ENCODE measurements around the gene SFI1. TPM values are rescaled to one million over a fixed set of nuclear protein-coding genes. Genes with fewer than 3 reads are reported as not detected.
"Not testable (repeated sequence)": the region's sequence is repeated elsewhere in the genome, so short reads cannot be mapped to it uniquely, and the experiment has no call there.

SFI1 gene
- total RNA-seq, 1 experiment from 2014 or later: 18.3 TPM

GRCh38 chr22:31540166-31540565 is 43.8 kb downstream of the SFI1 start:
- DNase-seq (ENCODE audit: low read depth): not testable (repeated sequence)

GRCh38 chr22:31540966-31541365 is 44.6 kb downstream of the SFI1 start:
- DNase-seq (ENCODE audit: low read depth): no peak

- DNase-seq (ENCODE audit: low read depth): no peak
These were observed 48.4 kb downstream of the SFI1 start for GRCh38 chr22:31544481-31545480.

- no peak for DNase-seq (ENCODE audit: low read depth)
These were observed 54.6 kb downstream of the SFI1 start for GRCh38 chr22:31550871-31551370.

- peak; percentile 38 for DNase-seq (ENCODE audit: low read depth)
These were observed 60.4 kb downstream of the SFI1 start for GRCh38 chr22:31556627-31557203.

- DNase-seq (ENCODE audit: low read depth): not testable (repeated sequence)
These were observed 62.2 kb downstream of the SFI1 start for GRCh38 chr22:31558546-31558945.

- peak; percentile 64 for DNase-seq (ENCODE audit: low read depth)
These were observed 65.0 kb downstream of the SFI1 start for GRCh38 chr22:31561238-31561887.

GRCh38 chr22:31561970-31562369 is 65.6 kb downstream of the SFI1 start:
- no peak for DNase-seq (ENCODE audit: low read depth)

GRCh38 chr22:31566484-31566883 is 70.1 kb downstream of the SFI1 start:
- DNase-seq (ENCODE audit: low read depth): no peak

GRCh38 chr22:31567196-31567595 is 70.9 kb downstream of the SFI1 start:
- no peak for DNase-seq (ENCODE audit: low read depth)

GRCh38 chr22:31567702-31568101 is 71.4 kb downstream of the SFI1 start:
- no peak for DNase-seq (ENCODE audit: low read depth)

- no peak for DNase-seq (ENCODE audit: low read depth)
These were observed 72.8 kb downstream of the SFI1 start for GRCh38 chr22:31569126-31569525.

GRCh38 chr22:31572939-31573338 is 76.6 kb downstream of the SFI1 start:
- DNase-seq (ENCODE audit: low read depth): no peak

GRCh38 chr22:31574055-31574670 is 77.8 kb downstream of the SFI1 start:
- DNase-seq (ENCODE audit: low read depth): no peak

- DNase-seq (ENCODE audit: low read depth): no peak
These were observed 78.9 kb downstream of the SFI1 start for GRCh38 chr22:31575190-31575589.

GRCh38 chr22:31577711-31578110 is 81.4 kb downstream of the SFI1 start:
- no peak for DNase-seq (ENCODE audit: low read depth)

- DNase-seq (ENCODE audit: low read depth): no peak
These were observed 81.8 kb downstream of the SFI1 start for GRCh38 chr22:31578171-31578570.

- DNase-seq (ENCODE audit: low read depth): no peak
These were observed 83.5 kb downstream of the SFI1 start for GRCh38 chr22:31579835-31580242.

- peak; percentile 25 for DNase-seq (ENCODE audit: low read depth)
These were observed 87.6 kb downstream of the SFI1 start for GRCh38 chr22:31583861-31584485.

- DNase-seq (ENCODE audit: low read depth): no peak
These were observed 88.4 kb downstream of the SFI1 start for GRCh38 chr22:31584804-31585160.

All from HT1080 (cell line).